Aorta (tissue), 5 donors: ENCODE results near the gene TMEM170B. TPM values are rescaled to one million over a fixed set of nuclear protein-coding genes. Genes with fewer than 3 reads are reported as not detected.

Experiments
- ATAC-seq: fragments of 200-7000 bp; cut with Tn5 transposase; one replicate; pipeline ENCODE4 v1.9.1; 2022; ENCODE audit warnings: moderate library complexity; ENCODE audit not compliant: low FRiP score
- DNase-seq, 2 donors: peaks; one replicate each; pipeline ENCODE4 v3.0.0-alpha.2; 2020
- H3K27ac ChIP-seq, 2 donors: one replicate each; pipeline ENCODE4 v1.5.1; 2013; ENCODE audit warnings: low read length in 2 of 2, mild to moderate bottlenecking in 2 of 2, moderate library complexity in 2 of 2, control low read depth in 1 of 2, inconsistent platforms in 1 of 2, low read depth in 1 of 2
- H3K27me3 ChIP-seq, 2 donors: one replicate each; pipeline ENCODE4 v1.6.1; 2013; ENCODE audit warnings: control low read depth in 1 of 2, low read length in 1 of 2, mild to moderate bottlenecking in 1 of 2, moderate library complexity in 1 of 2; ENCODE audit not compliant: insufficient read depth in 2 of 2, control insufficient read depth in 1 of 2
- H3K36me3 ChIP-seq, 2 donors: one replicate each; pipeline ENCODE4 v1.6.1; 2013; ENCODE audit warnings: control low read depth in 1 of 2, low read length in 1 of 2, mild to moderate bottlenecking in 1 of 2; ENCODE audit not compliant: insufficient read depth in 2 of 2, control insufficient read depth in 1 of 2
- H3K4me1 ChIP-seq, 2 donors: one replicate each; pipeline ENCODE4 v1.6.1; 2013; ENCODE audit warnings: low read length in 2 of 2, control low read depth in 1 of 2, mild to moderate bottlenecking in 1 of 2, moderate library complexity in 1 of 2; ENCODE audit not compliant: insufficient read depth in 2 of 2, control insufficient read depth in 1 of 2
- H3K4me3 ChIP-seq, 2 donors: one replicate each; pipeline ENCODE4 v1.5.1; 2013; ENCODE audit warnings: low read length in 2 of 2, control low read depth in 1 of 2, mild to moderate bottlenecking in 1 of 2
- H3K9me3 ChIP-seq: one replicate; pipeline ENCODE4 v1.6.1; 2013; ENCODE audit warnings: mild to moderate bottlenecking, low read length; ENCODE audit not compliant: control insufficient read depth
- WGBS, 2 donors: extraction: QIAGEN DNeasy Blood & Tissue Kit; methylation state at CpG; one replicate each; pipeline ENCODE4 v1.1.7; 2013; 5-methylcytosine and 5-hydroxymethylcytosine counted together
- intact Hi-C, 2 donors: fragments of 100-400 bp; cut with DNase I; formaldehyde crosslinking; loops; one replicate each; pipeline versions ENCODE4 v1.14.2 to v1.15.0; 2022
- polyA plus RNA-seq, 2 donors: library from polyadenylated mRNA; stranded (reverse); fragments of 200-250 nt; gene quantifications; one replicate each; pipeline ENCODE4 v1.2.3, GENCODE V29; 2013
- total RNA-seq, 2 donors: library from RNA; stranded (reverse); fragmentation: NEBNext Ultra II Directional; extraction: Animal tissue kit (Norgen Biotek cat#: 25700); gene quantifications; one replicate each; pipeline ENCODE4 v1.2.1, GENCODE V29; 2021
- donor health status: healthy with polysubstance abuse.
- donor health status: Bipolar disorder and iron deficiency.
- donor health status: DM: no; HTN: no; CAD: no.
- donor health status: DM: no; HTN: no; CAD: no.
- donor health status: DM: yes; HTN: yes; CAD: no.

Gene TMEM170B
- total and polyA plus RNA-seq, 4 donors = 1.5 to 7.3 (median 4.1) TPM

DNA sequence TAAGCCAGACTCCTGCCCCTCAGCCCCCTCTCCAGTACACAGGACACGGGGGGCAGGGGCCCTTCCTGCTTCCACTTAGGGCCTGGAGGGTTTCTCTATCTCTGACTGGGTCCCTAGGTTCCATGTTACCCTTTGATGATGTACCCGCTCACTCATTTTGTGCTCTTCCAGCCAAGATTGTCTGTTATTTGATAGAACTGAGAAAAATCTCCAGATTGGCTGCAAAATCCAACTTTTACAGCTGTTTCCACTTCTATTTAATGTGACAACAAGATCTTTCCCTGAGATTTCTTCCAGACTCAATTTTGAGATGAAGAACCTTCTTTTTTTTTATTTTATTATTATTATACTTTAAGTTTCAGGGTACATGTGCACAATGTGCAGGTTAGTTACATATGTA, 85.7 kb downstream of the TMEM170B start:
- Histone ChIP-seq H3K4me3 (no peak overlapping the region), H3K36me3 (no peaks in the 10 kb centered on the region), H3K27ac (no peak overlapping the region), H3K27me3 (no peaks in the 10 kb centered on the region), H3K9me3 (no peaks in the 10 kb centered on the region), H3K4me1 (peaks cover 0 to 3% of the 10 kb centered on the region in 2 donors)
- ATAC-seq (no peak), DNase-seq (no peak)
- WGBS, 2 donors = 89 to 98% methylated on average over 2 of the region's 2 CpGs
- intact Hi-C loops = no loop called here

- Histone ChIP-seq H3K36me3 (no peaks in the 10 kb centered on the region), H3K27me3 (no peaks in the 10 kb centered on the region), H3K9me3 (no peaks in the 10 kb centered on the region), H3K4me3 (no peak overlapping the region), H3K4me1 (peaks cover 0 to 3% of the 10 kb centered on the region in 2 donors), H3K27ac (no peak overlapping the region)
- no peak for ATAC-seq
- WGBS, 2 donors = 17 to 28% methylated on average over 8 of the region's 8 CpGs
- DNase-seq = no peak
- intact Hi-C loops = no loop called here
Observed at GRCh38 chr6:11625302-11625701, 87.8 kb downstream of the TMEM170B start.

DNA sequence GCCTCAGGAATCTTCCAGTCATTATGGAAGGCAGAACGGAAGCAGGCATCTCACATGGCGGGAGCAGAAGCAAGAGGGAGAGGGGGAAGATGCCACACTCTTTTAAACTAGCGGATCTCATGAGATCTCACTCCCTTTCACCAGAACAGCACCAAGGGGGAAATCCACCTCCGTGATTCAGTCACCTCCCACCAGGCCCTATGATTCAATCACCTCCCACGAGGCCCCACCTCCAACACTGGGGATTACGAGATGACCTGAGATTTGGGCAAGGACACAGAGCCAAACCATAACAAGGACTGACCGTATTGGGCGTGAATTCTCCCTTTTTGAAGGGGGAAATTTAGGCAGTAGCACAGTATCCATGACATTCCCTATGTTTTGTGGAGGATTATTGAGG, 88.8 kb downstream of the TMEM170B start:
- H3K4me1 ChIP-seq = peaks cover 0 to 3% of the 10 kb centered on the region in 2 donors
- no peak overlapping the region for H3K27ac ChIP-seq
- DNase-seq (no peak), ATAC-seq (no peak)
- no peaks in the 10 kb centered on the region for H3K36me3 ChIP-seq
- no peaks in the 10 kb centered on the region for H3K27me3 ChIP-seq
- intact Hi-C loops = no loop called here
- H3K4me3 ChIP-seq = no peak overlapping the region
- WGBS, 2 donors = 95 to 96% methylated on average over 8 of the region's 8 CpGs
- H3K9me3 ChIP-seq = no peaks in the 10 kb centered on the region

- Histone ChIP-seq H3K4me3 (no peak overlapping the region), H3K27ac (no peak overlapping the region), H3K27me3 (no peaks in the 10 kb centered on the region), H3K36me3 (no peaks in the 10 kb centered on the region), H3K9me3 (no peaks in the 10 kb centered on the region), H3K4me1 (no peaks in the 10 kb centered on the region)
- intact Hi-C loops = no loop called here
- no peak for ATAC-seq
- DNase-seq = no peak
Observed at GRCh38 chr6:11628562-11628961, 91.0 kb downstream of the TMEM170B start.

- H3K4me3 ChIP-seq = no peak overlapping the region
- ATAC-seq (no peak), DNase-seq (no peak)
- no peaks in the 10 kb centered on the region for H3K4me1 ChIP-seq
- intact Hi-C loops = no loop called here
- no peaks in the 10 kb centered on the region for H3K9me3 ChIP-seq
- WGBS, 2 donors = 68 to 69% methylated on average over 7 of the region's 7 CpGs
- no peaks in the 10 kb centered on the region for H3K36me3 ChIP-seq
- H3K27me3 ChIP-seq = no peaks in the 10 kb centered on the region
- no peak overlapping the region for H3K27ac ChIP-seq
Observed at GRCh38 chr6:11631008-11631407, 93.5 kb downstream of the TMEM170B start.

DNA sequence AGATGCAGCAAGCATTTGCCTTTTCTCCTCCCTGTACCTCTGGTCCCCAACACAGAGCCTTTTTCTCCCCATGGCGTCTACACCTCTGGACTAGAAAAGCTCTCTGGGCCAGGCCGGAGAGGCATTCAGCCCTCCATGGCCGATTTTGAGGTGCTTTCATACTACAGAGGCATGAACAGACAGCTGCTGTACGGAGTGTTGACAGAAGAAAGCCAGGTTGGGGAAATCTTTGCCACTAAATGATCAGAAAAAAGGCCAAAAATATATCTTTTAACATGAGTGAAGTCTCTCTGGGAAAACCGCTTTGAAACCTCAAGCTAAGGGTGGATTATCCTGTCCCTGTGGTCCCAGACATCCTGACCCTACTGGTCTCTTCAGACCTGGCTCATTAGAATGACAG, 94.0 kb downstream of the TMEM170B start:
- Histone ChIP-seq H3K36me3 (no peaks in the 10 kb centered on the region), H3K9me3 (no peaks in the 10 kb centered on the region), H3K27me3 (no peaks in the 10 kb centered on the region), H3K4me3 (no peak overlapping the region), H3K4me1 (no peaks in the 10 kb centered on the region), H3K27ac (no peak overlapping the region)
- ATAC-seq (no peak), DNase-seq (no peak)
- intact Hi-C loops = no loop called here
- 91 to 93% methylated on average over 5 of the region's 5 CpGs for WGBS, 2 donors

DNA sequence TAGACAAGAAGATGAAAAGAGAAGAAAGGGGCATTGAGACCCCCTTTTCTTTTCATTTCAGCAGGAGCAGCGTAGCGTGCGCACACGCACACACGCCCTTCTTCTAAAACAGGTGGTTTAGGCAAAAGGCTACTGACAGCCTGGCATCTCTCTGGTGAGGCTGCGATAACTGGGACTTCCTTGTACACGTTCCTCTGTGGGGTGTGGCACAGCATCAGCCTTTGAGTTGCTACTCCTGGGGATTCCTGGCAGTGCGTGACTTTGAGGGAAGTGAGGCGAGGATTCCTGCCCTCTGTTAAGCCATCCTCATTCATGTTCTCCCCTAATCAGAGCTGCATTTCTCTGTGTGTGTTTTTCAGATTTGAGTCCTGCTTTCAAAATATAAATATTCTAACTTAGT, 94.7 kb downstream of the TMEM170B start:
- Histone ChIP-seq H3K9me3 (no peaks in the 10 kb centered on the region), H3K27ac (no peak overlapping the region), H3K27me3 (no peaks in the 10 kb centered on the region), H3K4me1 (no peaks in the 10 kb centered on the region), H3K36me3 (no peaks in the 10 kb centered on the region), H3K4me3 (no peak overlapping the region)
- intact Hi-C loops = no loop called here
- ATAC-seq (no peak), DNase-seq (no peak)
- WGBS, 2 donors = 65 to 67% methylated on average over 9 of the region's 9 CpGs

DNA sequence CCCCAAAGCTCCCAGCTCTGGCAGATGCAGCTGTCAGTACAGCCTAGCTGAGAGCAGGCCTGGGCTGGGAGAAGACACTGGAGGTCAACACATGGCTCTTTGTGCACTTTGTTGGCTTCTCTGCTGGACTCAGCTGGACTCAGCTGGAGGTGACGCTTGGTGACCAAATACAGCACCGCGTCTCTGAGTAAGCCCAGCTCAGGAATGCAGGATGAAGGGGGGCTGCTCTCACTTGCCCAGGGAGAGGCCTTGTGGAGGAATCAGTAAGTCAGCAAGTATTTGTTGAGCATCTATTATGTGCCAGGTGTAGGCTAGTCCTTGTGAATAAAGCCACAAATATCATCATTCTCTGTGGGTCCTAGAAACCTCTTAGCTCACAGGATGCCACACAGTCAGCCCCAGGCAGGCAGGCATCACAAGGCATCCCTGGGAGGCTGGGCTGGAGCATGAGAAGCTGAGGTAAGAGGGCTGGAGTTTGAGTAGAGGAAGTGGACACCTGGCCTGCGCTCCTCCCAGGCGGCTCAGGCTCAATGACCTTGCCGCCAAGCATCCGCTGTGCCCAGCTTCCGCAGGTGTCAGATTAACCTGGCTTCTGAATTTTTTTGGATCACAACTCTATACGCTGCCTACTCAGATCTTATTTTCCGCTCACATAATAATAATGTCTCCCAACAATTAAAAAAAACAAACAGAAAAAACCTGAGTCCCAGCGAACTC, 95.4 kb downstream of the TMEM170B start:
- peak; percentile 58 to 77 for DNase-seq
- intact Hi-C loops = no loop called here
- H3K9me3 ChIP-seq = no peaks in the 10 kb centered on the region

More for the DNA sequence above, 95.4 kb downstream of the TMEM170B start:
- Histone ChIP-seq H3K36me3 (no peaks in the 10 kb centered on the region), H3K27me3 (no peaks in the 10 kb centered on the region), H3K4me3 (no peak overlapping the region), H3K27ac (no peak overlapping the region), H3K4me1 (no peaks in the 10 kb centered on the region)
- WGBS, 2 donors = 69 to 74% methylated on average over 11 of the region's 11 CpGs
- peak; percentile 23 for ATAC-seq
